Esophagus muscularis mucosa (tissue), 4 donors: ENCODE data around the gene ADSL. TPM values are rescaled to one million over a fixed set of nuclear protein-coding genes. Genes with fewer than 3 reads are reported as not detected.

ENCODE experiments used
- DNase-seq: peaks from one replicate; pipeline ENCODE4 v3.0.0-alpha.2; 2017; ENCODE audit errors: extremely low spot score
- H3K27ac ChIP-seq, 4 donors: fragments of 200-600 bp; sonication (generic); replicated peaks in 1 of 4; 1 replicate in 3 of 4; 2 replicates in 1 of 4; pipeline ENCODE4 v1.5.1; 2016 to 2019; ENCODE audit warnings: mild to moderate bottlenecking in 1 of 4
- H3K27me3 ChIP-seq, 4 donors: fragments of 200-600 bp; sonication (generic); one replicate each; pipeline versions ENCODE4 v1.5.1 to v1.6.0; 2016 to 2019
- H3K36me3 ChIP-seq, 4 donors: fragments of 200-600 bp; sonication (generic); one replicate each; pipeline ENCODE4 v1.5.1; 2016 to 2019
- H3K4me1 ChIP-seq, 4 donors: fragments of 200-600 bp; sonication (generic); one replicate each; pipeline ENCODE4 v1.5.1; 2016 to 2019
- H3K4me3 ChIP-seq, 4 donors: fragments of 200-600 bp; sonication (generic); 1 replicate in 2 of 4; 2 replicates in 2 of 4; pipeline ENCODE4 v1.5.1; 2016 to 2019; ENCODE audit warnings: mild to moderate bottlenecking in 4 of 4, moderate library complexity in 1 of 4
- H3K9me3 ChIP-seq, 4 donors: fragments of 200-600 bp; sonication (generic); 1 replicate in 3 of 4; 2 replicates in 1 of 4; pipeline ENCODE4 v1.5.1; 2016 to 2019
- CTCF ChIP-seq, 3 experiments: fragments of 200-600 bp in 2 of 3; fragments of 450-650 bp in 1 of 3; sonication (generic) in 2 of 3; IDR thresholded peaks; one replicate each; pipeline ENCODE4 v1.5.1; 2017 to 2019; ENCODE audit warnings: antibody characterized with exemption in 3 of 3, mild to moderate bottlenecking in 2 of 3, moderate library complexity in 1 of 3
- EP300 ChIP-seq: sonication (generic); formaldehyde crosslinking; IDR thresholded peaks from one replicate; pipeline ENCODE4 v1.6.1; 2017; ENCODE audit warnings: antibody characterized with exemption
- POLR2A ChIP-seq: fragments of 450-650 bp; IDR thresholded peaks from one replicate; pipeline ENCODE4 v1.6.1; 2017; ENCODE audit warnings: antibody characterized with exemption, moderate library complexity, mild to moderate bottlenecking, low read depth
- POLR2AphosphoS5 ChIP-seq, 2 donors: sonication (generic); formaldehyde crosslinking; IDR thresholded peaks; one replicate each; pipeline ENCODE4 v1.6.1; 2017; ENCODE audit warnings: antibody characterized with exemption in 2 of 2
- WGBS: methylation state at CpG from one replicate; pipeline ENCODE4 v1.1.5; 2018; 5-methylcytosine and 5-hydroxymethylcytosine counted together
- intact Hi-C: fragments of 100-400 bp; cut with DNase I; formaldehyde crosslinking; loops from one replicate; pipeline ENCODE4 v1.15.1; 2023
- total RNA-seq, 4 donors: library from RNA; depleted of rRNA; stranded (reverse); fragments of >200 nt; gene quantifications; one replicate each; pipeline versions ENCODE4 v1.1.0 to v1.2.1, GENCODE V29; 2016

Gene ADSL
- total RNA-seq, 4 donors from 2014 or later, result 58.7 to 91.1 (median 76.3) TPM

- TF ChIP-seq POLR2A (no peak), EP300 (no peak), POLR2AphosphoS5 (IDR thresholded peaks at IDR 0.05) (no peak), CTCF (IDR thresholded peaks at IDR 0.05) (no peak)
- intact Hi-C loops, result no loop called here
These were observed 35.2 kb downstream of the ADSL start for GRCh38 chr22:40381461-40381860.

GRCh38 chr22:40383905-40384304, 37.6 kb downstream of the ADSL start:
- intact Hi-C loops, result no loop called here
- peaks cover 0 to 10% (median 0%) of the 10 kb centered on the region in 4 donors for H3K4me1 ChIP-seq
- WGBS, result 55% methylated on average over 3 of the region's 3 CpGs

More at GRCh38 chr22:40381461-40381860, 35.2 kb downstream of the ADSL start:
- Histone ChIP-seq H3K9me3 (no peaks in the 10 kb centered on the region), H3K27me3 (no peaks in the 10 kb centered on the region), H3K27ac (no peak overlapping the region), H3K4me3 (no peak overlapping the region), H3K36me3 (no peaks in the 10 kb centered on the region), H3K4me1 (peaks cover 0 to 4% (median 0%) of the 10 kb centered on the region in 4 donors)
- WGBS, result 91% methylated on average over 3 of the region's 3 CpGs
- no peak for DNase-seq

GRCh38 chr22:40385036-40385782, 38.9 kb downstream of the ADSL start:
- no peak overlapping the region for H3K4me3 ChIP-seq
- no peaks in the 10 kb centered on the region for H3K9me3 ChIP-seq
- no peaks in the 10 kb centered on the region for H3K36me3 ChIP-seq
- peaks cover 0 to 10% (median 0%) of the 10 kb centered on the region in 4 donors for H3K4me1 ChIP-seq
- no peak for DNase-seq
- intact Hi-C loops, result no loop called here
- H3K27me3 ChIP-seq, result no peaks in the 10 kb centered on the region
- 71% methylated on average over 10 of the region's 10 CpGs for WGBS
- no peak overlapping the region for H3K27ac ChIP-seq
- TF ChIP-seq CTCF (IDR thresholded peaks at IDR 0.05) (no peak), EP300 (no peak)

More at GRCh38 chr22:40383905-40384304, 37.6 kb downstream of the ADSL start:
- H3K4me3 ChIP-seq, result no peak overlapping the region
- TF ChIP-seq EP300, result no peak
- TF ChIP-seq POLR2A, result no peak
- H3K36me3 ChIP-seq, result no peaks in the 10 kb centered on the region
- H3K27me3 ChIP-seq, result no peaks in the 10 kb centered on the region
- no peaks in the 10 kb centered on the region for H3K9me3 ChIP-seq
- no peak overlapping the region for H3K27ac ChIP-seq
- DNase-seq, result no peak

DNA sequence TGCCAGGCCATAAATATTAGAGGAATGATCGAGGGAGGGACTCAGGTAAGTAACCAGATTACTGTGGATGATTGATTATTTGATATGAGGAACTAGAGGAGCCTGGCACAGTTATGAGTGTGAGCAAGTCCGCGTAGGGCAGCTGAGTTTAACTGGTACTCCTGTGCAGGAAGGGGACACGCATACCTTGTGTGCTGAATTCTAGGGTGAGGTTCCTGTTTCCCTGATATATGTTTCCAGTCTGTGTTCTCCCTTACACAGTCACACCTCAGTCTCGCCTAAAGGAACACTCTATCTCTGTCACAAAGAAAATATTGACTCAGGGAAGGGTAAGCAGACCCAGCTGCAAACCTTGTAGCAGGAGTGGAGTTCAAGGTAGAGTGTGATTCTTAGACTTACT, 41.4 kb downstream of the ADSL start:
- no peak for DNase-seq
- Histone ChIP-seq H3K4me3 (no peak overlapping the region), H3K36me3 (no peaks in the 10 kb centered on the region), H3K9me3 (no peaks in the 10 kb centered on the region), H3K27me3 (no peaks in the 10 kb centered on the region), H3K4me1 (peaks cover 0 to 10% (median 4%) of the 10 kb centered on the region in 4 donors), H3K27ac (no peak overlapping the region)
- TF ChIP-seq CTCF (IDR thresholded peaks at IDR 0.05) (no peak), POLR2A (no peak), POLR2AphosphoS5 (IDR thresholded peaks at IDR 0.05) (no peak), EP300 (no peak)
- intact Hi-C loops, result no loop called here
- 69% methylated on average over 5 of the region's 5 CpGs for WGBS

DNA sequence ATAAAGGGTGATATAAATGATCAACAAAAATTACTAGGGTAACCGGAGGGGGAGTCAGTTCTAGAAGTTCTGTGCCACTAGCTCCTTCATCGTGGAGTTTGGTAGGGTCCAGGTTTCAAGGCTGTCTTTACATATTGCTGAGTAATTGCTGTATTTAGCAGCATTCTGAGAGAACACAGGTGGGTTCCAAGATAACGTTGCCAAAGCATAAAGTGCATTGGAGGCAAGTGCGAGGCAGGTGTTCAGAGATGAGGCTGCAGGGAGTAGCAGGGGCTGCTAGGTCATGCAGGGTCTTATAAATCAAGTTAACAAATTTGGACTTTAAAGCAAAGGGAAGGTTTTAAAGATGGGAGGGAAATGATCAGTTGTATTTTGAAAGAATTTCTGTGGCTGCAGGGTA, 41.9 kb downstream of the ADSL start:
- no peaks in the 10 kb centered on the region for H3K9me3 ChIP-seq
- no peak overlapping the region for H3K27ac ChIP-seq
- no peak for DNase-seq
- WGBS, result 70% methylated on average over 4 of the region's 4 CpGs
- H3K4me1 ChIP-seq, result peaks cover 0 to 10% (median 4%) of the 10 kb centered on the region in 4 donors
- TF ChIP-seq EP300 (no peak), POLR2A (no peak), CTCF (IDR thresholded peaks at IDR 0.05) (no peak), POLR2AphosphoS5 (IDR thresholded peaks at IDR 0.05) (no peak)
- intact Hi-C loops, result no loop called here
- H3K36me3 ChIP-seq, result no peaks in the 10 kb centered on the region
- no peak overlapping the region for H3K4me3 ChIP-seq
- no peaks in the 10 kb centered on the region for H3K27me3 ChIP-seq
